ENCODE results near the gene SREBF2. TPM values are rescaled to one million over a fixed set of nuclear protein-coding genes. Genes with fewer than 3 reads are reported as not detected.

Gene SREBF2
- polyA plus RNA-seq, 3 donors, result 22.2 to 25.1 (median 24.5) TPM

DNA sequence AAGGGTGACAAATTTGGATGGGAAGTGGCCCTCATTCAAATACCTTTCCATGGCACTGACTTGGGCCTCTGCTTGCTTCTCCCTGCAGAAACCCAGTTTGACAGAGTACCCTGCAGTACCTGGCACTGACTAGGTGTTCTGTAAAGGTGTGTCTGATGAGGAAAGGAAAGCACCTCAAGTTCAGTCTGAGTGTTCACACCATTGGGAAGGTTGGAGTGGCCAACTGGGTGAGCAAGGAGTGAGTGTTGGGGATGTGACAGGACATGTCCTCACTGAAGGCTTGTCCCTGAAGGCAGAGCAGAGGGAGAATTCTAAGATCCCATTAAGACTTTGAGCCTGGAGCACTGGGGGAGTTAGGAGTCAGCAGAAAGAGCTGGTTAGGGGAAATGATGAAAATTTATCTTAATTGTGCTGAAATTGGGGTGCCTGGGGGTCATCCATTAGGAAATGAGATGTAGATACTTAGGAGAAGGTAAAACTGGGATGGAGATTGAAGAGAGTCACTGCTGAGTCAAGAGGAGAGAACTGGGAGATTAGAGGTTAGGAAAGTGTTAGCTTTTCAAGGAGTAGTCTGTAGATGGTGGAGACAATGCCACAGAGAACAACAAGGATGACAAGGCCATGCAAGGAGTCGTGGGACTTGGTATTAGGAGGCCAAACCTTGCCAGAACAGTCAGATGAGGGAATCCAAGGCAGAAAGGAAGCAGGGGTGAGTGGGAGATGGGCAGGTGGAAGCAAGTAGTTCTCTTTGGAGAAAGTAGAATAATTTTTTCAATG lies 6.1 kb downstream of the SREBF2 start:
- no peaks in the 10 kb centered on the region for H3K27me3 ChIP-seq (ENCODE audit: control insufficient read depth in 2 of 2, insufficient read depth in 2 of 2, low read length in 2 of 2)
- intact Hi-C loops (cut with micrococcal nuclease), result loop anchor here in 1 of 2 donors (5.0 to 10.0 kb wide), 2 partner anchors 37 to 374 kb away; partner anchors contain the start of genes ACO2, CCDC134 and PHF5A
- Mint-ChIP-seq H3K36me3 (peaks cover 44 to 63% of the 10 kb centered on the region in 2 donors), H3K4me3 (no peak overlapping the region), H3K9me3 (no peaks in the 10 kb centered on the region), H3K4me1 (peaks cover 21% of the 10 kb centered on the region), H3K27me3 (ENCODE audit: low read depth in 3 of 3) (peaks cover 0 to 2% (median 0%) of the 10 kb centered on the region in 3 donors), H3K27ac (peak overlapping the region in 4 of 7 donors; percentile 1 to 63 (median 20))
- no peaks in the 10 kb centered on the region for H3K9me3 ChIP-seq (replicated peaks in 1 of 2; ENCODE audit: control insufficient read depth in 1 of 2, insufficient read depth in 1 of 2, low read length in 2 of 2)
- H3K27ac ChIP-seq (ENCODE audit: low read depth in 1 of 2, low read length in 2 of 2), result peak overlapping the region in 1 of 2 donors; percentile 21
- H3K79me2 ChIP-seq (ENCODE audit: insufficient read depth, low read length), result peaks cover 93% of the 10 kb centered on the region
- DNase-seq, result no peak
- H4K20me1 ChIP-seq (ENCODE audit: insufficient read depth, low read length), result peaks cover 81% of the 10 kb centered on the region
- no peak overlapping the region for H3K4me3 ChIP-seq (replicated peaks in 1 of 3; ENCODE audit: low read depth in 2 of 3, low read length in 3 of 3)
- H3K9ac ChIP-seq (ENCODE audit: insufficient read depth, low read length, poor library complexity, severe bottlenecking), result no peak overlapping the region
- WGBS (ENCODE audit: insufficient coverage), result 82% methylated on average over 1 of the region's 1 CpG
- peaks cover 25 to 69% of the 10 kb centered on the region in 2 donors for H3K36me3 ChIP-seq (replicated peaks in 1 of 2; ENCODE audit: control insufficient read depth in 1 of 2, insufficient read depth in 2 of 2, low read length in 2 of 2)
- TF ChIP-seq, protein P1, sequence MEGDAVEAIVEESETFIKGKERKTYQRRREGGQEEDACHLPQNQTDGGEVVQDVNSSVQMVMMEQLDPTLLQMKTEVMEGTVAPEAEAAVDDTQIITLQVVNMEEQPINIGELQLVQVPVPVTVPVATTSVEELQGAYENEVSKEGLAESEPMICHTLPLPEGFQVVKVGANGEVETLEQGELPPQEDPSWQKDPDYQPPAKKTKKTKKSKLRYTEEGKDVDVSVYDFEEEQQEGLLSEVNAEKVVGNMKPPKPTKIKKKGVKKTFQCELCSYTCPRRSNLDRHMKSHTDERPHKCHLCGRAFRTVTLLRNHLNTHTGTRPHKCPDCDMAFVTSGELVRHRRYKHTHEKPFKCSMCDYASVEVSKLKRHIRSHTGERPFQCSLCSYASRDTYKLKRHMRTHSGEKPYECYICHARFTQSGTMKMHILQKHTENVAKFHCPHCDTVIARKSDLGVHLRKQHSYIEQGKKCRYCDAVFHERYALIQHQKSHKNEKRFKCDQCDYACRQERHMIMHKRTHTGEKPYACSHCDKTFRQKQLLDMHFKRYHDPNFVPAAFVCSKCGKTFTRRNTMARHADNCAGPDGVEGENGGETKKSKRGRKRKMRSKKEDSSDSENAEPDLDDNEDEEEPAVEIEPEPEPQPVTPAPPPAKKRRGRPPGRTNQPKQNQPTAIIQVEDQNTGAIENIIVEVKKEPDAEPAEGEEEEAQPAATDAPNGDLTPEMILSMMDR (IDR thresholded peaks at IDR 0.05), result no peak
- H3K4me1 ChIP-seq (ENCODE audit: control insufficient read depth in 1 of 2, insufficient read depth in 2 of 2, low read length in 2 of 2), result peaks cover 8 to 9% of the 10 kb centered on the region in 2 donors
- H2AFZ ChIP-seq (ENCODE audit: insufficient read depth, low read depth, low read length, poor library complexity, severe bottlenecking), result no peak overlapping the region
- no peak overlapping the region for H3K4me2 ChIP-seq (replicated peaks; ENCODE audit: extremely low read depth, low read length, poor library complexity, severe bottlenecking)

DNA sequence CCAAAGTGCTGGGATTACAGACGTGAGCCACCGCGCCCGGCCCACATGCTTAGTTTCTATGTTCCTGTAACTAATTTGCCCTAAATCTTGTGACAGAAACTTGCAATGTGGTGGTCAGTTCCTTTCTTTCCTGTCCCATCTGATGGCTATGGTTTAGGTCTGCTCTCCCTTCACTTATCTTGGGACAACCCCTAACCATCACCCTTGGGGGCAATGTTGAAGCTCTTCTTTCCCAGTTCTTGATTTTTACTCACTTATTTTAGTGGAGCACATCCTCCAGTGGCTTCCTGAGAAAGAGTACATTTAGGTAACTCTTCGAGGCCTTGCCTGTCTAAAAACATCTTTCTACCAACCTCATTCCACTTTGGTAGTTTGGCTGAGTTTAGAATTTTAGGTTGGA lies 7.3 kb downstream of the SREBF2 start:
- peak overlapping the region in 1 of 7 donors; percentile 23 for H3K27ac Mint-ChIP-seq
- Histone ChIP-seq H4K20me1 (ENCODE audit: insufficient read depth, low read length) (peaks cover 85% of the 10 kb centered on the region), H3K4me1 (ENCODE audit: control insufficient read depth in 1 of 2, insufficient read depth in 2 of 2, low read length in 2 of 2) (peaks cover 0 to 4% of the 10 kb centered on the region in 2 donors), H2AFZ (ENCODE audit: insufficient read depth, low read depth, low read length, poor library complexity, severe bottlenecking) (no peak overlapping the region), H3K4me3 (replicated peaks in 1 of 3; ENCODE audit: low read depth in 2 of 3, low read length in 3 of 3) (no peak overlapping the region), H3K27me3 (ENCODE audit: control insufficient read depth in 2 of 2, insufficient read depth in 2 of 2, low read length in 2 of 2) (no peaks in the 10 kb centered on the region), H3K9ac (ENCODE audit: insufficient read depth, low read length, poor library complexity, severe bottlenecking) (no peak overlapping the region), H3K4me2 (replicated peaks; ENCODE audit: extremely low read depth, low read length, poor library complexity, severe bottlenecking) (no peak overlapping the region), H3K27ac (ENCODE audit: low read depth in 1 of 2, low read length in 2 of 2) (no peak overlapping the region), H3K36me3 (replicated peaks in 1 of 2; ENCODE audit: control insufficient read depth in 1 of 2, insufficient read depth in 2 of 2, low read length in 2 of 2) (peaks cover 25 to 69% of the 10 kb centered on the region in 2 donors), H3K79me2 (ENCODE audit: insufficient read depth, low read length) (peaks cover 95% of the 10 kb centered on the region), H3K9me3 (replicated peaks in 1 of 2; ENCODE audit: control insufficient read depth in 1 of 2, insufficient read depth in 1 of 2, low read length in 2 of 2) (no peaks in the 10 kb centered on the region)
- 98% methylated on average over 4 of the region's 5 CpGs for WGBS (ENCODE audit: insufficient coverage)
- TF ChIP-seq, protein P1 (IDR thresholded peaks at IDR 0.05), result no peak
- H3K27me3 Mint-ChIP-seq (ENCODE audit: low read depth in 3 of 3), result peaks cover 0 to 2% (median 0%) of the 10 kb centered on the region in 3 donors
- intact Hi-C loops (cut with micrococcal nuclease), result no loop called here
- no peaks in the 10 kb centered on the region for H3K9me3 Mint-ChIP-seq
- DNase-seq, result no peak
- peaks cover 46 to 66% of the 10 kb centered on the region in 2 donors for H3K36me3 Mint-ChIP-seq
- H3K4me1 Mint-ChIP-seq, result peaks cover 22% of the 10 kb centered on the region
- no peak overlapping the region for H3K4me3 Mint-ChIP-seq

Data from CD14-positive monocyte (primary cell).